ENCODE data around the gene VNN1.

DNA sequence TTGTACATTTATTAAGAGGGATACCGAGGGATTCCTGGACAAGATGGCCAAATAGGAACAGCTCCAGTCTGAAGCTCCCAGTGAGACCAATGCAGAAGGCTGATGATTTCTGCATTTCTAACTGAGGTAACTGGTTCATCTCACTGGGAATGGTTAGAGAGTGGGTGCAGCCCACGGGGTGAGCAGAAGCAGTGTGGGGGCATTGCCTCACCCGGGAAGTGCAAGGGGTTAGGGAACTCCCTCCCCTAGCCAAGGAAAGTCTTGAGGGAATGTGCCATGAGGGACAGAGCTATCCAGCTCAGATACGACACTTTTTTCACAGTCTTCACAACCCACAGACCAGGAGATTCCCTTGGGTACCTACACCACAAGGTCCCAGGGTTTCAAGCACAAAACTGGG, 79.1 kb downstream of the VNN1 start:
- TF ChIP-seq, protein P1, sequence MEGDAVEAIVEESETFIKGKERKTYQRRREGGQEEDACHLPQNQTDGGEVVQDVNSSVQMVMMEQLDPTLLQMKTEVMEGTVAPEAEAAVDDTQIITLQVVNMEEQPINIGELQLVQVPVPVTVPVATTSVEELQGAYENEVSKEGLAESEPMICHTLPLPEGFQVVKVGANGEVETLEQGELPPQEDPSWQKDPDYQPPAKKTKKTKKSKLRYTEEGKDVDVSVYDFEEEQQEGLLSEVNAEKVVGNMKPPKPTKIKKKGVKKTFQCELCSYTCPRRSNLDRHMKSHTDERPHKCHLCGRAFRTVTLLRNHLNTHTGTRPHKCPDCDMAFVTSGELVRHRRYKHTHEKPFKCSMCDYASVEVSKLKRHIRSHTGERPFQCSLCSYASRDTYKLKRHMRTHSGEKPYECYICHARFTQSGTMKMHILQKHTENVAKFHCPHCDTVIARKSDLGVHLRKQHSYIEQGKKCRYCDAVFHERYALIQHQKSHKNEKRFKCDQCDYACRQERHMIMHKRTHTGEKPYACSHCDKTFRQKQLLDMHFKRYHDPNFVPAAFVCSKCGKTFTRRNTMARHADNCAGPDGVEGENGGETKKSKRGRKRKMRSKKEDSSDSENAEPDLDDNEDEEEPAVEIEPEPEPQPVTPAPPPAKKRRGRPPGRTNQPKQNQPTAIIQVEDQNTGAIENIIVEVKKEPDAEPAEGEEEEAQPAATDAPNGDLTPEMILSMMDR (conservative IDR thresholded peaks at IDR 0.05), result no peak
- TF ChIP-seq ZFX (IDR thresholded peaks at IDR 0.05), result no peak

Measured in C4-2B (cell line).